Neural crest cell (in vitro differentiated cells): ENCODE measurements around the gene SNX4. TPM values are rescaled to one million over a fixed set of nuclear protein-coding genes. Genes with fewer than 3 reads are reported as not detected.
A peak's percentile ranks its signal among the peaks of the same experiment; 100 is the strongest.
"Not testable (repeated sequence)": the region's sequence is repeated elsewhere in the genome, so short reads cannot be mapped to it uniquely, and the experiment has no call there.

Source experiments
- DNase-seq: peaks from one replicate; pipeline ENCODE4 v3.0.0; 2021; ENCODE audit warnings: low read depth, mixed read lengths, low spot score
- H3K27ac Mint-ChIP-seq: one replicate; pipeline ENCODE4 v1.8.0; 2021; ENCODE audit warnings: mild to moderate bottlenecking, mixed read lengths; ENCODE audit not compliant: unreplicated experiment
- H3K27me3 Mint-ChIP-seq: 2 replicates; pipeline ENCODE4 v1.8.0; 2021; ENCODE audit warnings: low read depth, mild to moderate bottlenecking, mixed read lengths
- H3K36me3 Mint-ChIP-seq: 2 replicates; pipeline ENCODE4 v1.8.0; 2021; ENCODE audit warnings: low read depth, mild to moderate bottlenecking, mixed read lengths
- H3K4me1 Mint-ChIP-seq: 2 replicates; pipeline ENCODE4 v1.8.0; 2021; ENCODE audit warnings: mixed read lengths
- H3K4me3 Mint-ChIP-seq: one replicate; pipeline ENCODE4 v1.8.0; 2021; ENCODE audit warnings: mild to moderate bottlenecking, mixed read lengths
- H3K9me3 Mint-ChIP-seq: 2 replicates; pipeline ENCODE4 v1.8.0; 2021; ENCODE audit warnings: mixed read lengths
- long read RNA-seq: library from polyadenylated mRNA; unstranded; transcript quantifications from one replicate; pipeline ENCODE4 v2.0.0, GENCODE V29; 2020
- total RNA-seq: library from RNA; stranded (reverse); gene quantifications from 2 replicates; pipeline ENCODE4 v1.2.1, GENCODE V29; 2021
- TF ChIP-seq, protein P1 (sequence below): fragments of 200-600 bp; sonication (generic); conservative IDR thresholded peaks from 2 replicates; pipeline ENCODE4 v1.5.0; 2021; ENCODE audit warnings: antibody characterized with exemption, mild to moderate bottlenecking

Gene SNX4
- total RNA-seq = 40.3 and 45.9 TPM in 2 replicates
- long read RNA-seq, transcript SNX4-201 (14 exons, 2,513 nt) = major isoform, 147 of 178 reads
- long read RNA-seq, partial matches to known transcripts = 8 of 178 reads
- long read RNA-seq, other reads (novel, unspliced or antisense) = 19 of 178 reads

DNA sequence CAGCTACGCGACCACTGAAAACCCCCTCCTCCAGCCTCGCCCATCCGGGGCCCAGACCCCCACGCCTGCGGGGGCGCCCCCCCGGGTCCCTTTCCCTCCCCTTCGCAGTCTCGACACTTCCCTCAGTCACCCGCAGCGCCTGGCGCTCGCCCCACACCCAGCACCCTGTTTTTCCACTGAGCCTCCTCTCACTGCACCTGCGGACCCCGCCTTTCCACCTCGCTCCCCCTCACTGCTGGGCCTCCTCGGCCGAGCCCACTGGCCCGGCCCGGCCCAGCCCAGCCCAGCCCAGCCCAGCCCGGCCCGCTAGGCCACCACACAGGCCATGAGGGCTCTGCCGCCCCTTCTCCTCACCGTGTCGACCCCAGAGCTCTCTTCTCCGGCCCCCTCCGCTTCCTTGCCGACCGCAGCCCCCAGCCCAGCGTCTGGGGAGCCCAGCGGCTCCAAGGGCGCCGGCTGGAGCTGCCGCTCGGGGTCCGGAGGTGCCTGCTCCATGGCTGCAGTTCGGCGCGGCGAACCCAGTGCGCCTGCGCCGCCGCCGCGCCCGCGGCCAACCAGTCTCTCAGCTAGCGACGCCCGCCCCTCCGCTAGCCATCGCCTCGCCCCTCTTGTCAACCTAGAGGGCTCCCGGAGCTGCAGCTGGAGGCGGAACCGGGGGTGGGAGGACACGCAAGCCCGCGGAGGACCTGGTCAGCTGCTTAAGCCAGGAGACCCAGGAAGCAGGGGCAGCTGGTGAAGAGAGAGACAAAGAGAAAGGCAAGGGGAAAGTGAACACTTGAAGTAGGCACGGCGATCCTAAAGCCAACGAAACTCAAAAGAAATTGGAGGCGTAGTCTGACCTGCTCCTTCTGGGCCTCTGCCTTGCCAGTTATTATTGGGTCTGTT, at the start of gene SNX4:
Gene SNX4, minus strand, starts transcription at position 525 of the 885 bp plus-strand sequence. Its CDS starts 30 bp downstream, at position 495.
- peak; percentile 82 for DNase-seq
- Mint-ChIP-seq H3K4me1 (peaks cover 26% of the 10 kb centered on the region), H3K9me3 (no peaks in the 10 kb centered on the region), H3K27me3 (no peaks in the 10 kb centered on the region), H3K27ac (peak within 1 kb of the TSS; percentile 88), H3K36me3 (peaks cover 4% of the 10 kb centered on the region), H3K4me3 (peak within 1 kb of the TSS; percentile 97)
- TF ChIP-seq, protein P1, sequence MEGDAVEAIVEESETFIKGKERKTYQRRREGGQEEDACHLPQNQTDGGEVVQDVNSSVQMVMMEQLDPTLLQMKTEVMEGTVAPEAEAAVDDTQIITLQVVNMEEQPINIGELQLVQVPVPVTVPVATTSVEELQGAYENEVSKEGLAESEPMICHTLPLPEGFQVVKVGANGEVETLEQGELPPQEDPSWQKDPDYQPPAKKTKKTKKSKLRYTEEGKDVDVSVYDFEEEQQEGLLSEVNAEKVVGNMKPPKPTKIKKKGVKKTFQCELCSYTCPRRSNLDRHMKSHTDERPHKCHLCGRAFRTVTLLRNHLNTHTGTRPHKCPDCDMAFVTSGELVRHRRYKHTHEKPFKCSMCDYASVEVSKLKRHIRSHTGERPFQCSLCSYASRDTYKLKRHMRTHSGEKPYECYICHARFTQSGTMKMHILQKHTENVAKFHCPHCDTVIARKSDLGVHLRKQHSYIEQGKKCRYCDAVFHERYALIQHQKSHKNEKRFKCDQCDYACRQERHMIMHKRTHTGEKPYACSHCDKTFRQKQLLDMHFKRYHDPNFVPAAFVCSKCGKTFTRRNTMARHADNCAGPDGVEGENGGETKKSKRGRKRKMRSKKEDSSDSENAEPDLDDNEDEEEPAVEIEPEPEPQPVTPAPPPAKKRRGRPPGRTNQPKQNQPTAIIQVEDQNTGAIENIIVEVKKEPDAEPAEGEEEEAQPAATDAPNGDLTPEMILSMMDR = no peak

DNA sequence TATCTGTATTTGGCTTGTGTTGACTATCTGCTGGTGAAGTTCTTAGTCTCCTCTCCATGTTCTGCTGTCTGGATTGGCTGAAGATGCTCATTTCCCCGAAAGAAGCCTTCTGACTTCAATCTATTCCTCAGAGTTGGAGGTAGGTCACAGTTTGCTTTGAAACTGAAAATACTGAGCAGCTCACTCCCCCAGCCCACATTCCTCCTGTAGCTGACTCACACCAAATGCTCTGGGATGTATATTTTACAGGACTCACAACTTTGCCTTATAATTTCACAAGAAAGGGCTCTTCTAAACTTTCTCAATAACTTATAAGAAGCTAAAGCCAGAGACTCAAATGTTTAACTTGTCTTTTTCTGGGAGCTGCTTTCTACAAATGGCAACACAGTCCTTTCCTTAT, 36.3 kb upstream of the SNX4 start:
- H3K4me3 Mint-ChIP-seq = no peak overlapping the region
- H3K4me1 Mint-ChIP-seq = no peaks in the 10 kb centered on the region
- TF ChIP-seq, protein P1 = no peak
- no peaks in the 10 kb centered on the region for H3K9me3 Mint-ChIP-seq
- H3K27ac Mint-ChIP-seq = no peak overlapping the region
- H3K27me3 Mint-ChIP-seq = no peaks in the 10 kb centered on the region
- DNase-seq = no peak
- peaks cover 23% of the 10 kb centered on the region for H3K36me3 Mint-ChIP-seq

DNA sequence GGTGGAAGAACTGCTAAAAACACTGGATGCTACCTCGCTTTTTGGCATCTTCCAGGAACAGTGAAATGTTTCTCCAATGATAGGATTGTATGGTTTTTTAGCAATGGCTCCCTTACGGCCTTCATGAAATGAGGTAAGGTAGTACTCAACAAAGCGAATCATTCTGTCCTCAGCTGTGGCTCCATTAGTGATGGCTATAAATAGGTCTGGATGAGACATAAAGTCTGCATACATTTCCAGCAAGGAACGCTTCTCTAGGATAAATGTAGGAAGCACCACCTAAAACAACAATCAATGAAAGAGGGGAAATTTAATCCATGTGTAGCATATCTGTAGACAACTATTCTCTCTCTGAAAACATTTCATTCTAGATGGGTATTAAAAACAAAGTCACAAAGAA, 32.4 kb upstream of the SNX4 start:
- TF ChIP-seq, protein P1 = no peak
- no peaks in the 10 kb centered on the region for H3K4me1 Mint-ChIP-seq
- H3K9me3 Mint-ChIP-seq = no peaks in the 10 kb centered on the region
- no peaks in the 10 kb centered on the region for H3K27me3 Mint-ChIP-seq
- no peak overlapping the region for H3K27ac Mint-ChIP-seq
- peaks cover 20% of the 10 kb centered on the region for H3K36me3 Mint-ChIP-seq
- DNase-seq = no peak
- no peak overlapping the region for H3K4me3 Mint-ChIP-seq

DNA sequence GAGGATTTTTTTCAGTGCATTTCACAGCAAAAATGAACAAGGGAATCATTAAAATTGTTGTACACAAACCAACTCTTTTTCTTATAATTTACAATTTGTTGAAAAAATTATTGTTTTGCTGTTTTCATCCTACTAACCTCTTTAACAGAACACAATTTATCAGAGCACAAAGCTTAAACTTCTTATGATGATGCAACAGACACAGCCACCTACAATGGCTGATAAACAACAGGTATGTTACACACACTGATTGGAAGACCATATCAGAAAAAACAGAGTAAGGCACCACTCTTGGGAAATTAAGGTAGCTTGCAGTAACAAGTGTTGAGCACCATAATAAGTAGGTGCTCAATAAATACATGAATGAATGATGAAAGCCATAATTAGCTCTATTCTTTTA, 8.9 kb upstream of the SNX4 start:
- Mint-ChIP-seq H3K4me1 (peaks cover 13% of the 10 kb centered on the region), H3K9me3 (no peaks in the 10 kb centered on the region), H3K36me3 (peaks cover 7% of the 10 kb centered on the region), H3K4me3 (no peak overlapping the region), H3K27ac (no peak overlapping the region), H3K27me3 (no peaks in the 10 kb centered on the region)
- TF ChIP-seq, protein P1 = no peak
- DNase-seq = no peak

DNA sequence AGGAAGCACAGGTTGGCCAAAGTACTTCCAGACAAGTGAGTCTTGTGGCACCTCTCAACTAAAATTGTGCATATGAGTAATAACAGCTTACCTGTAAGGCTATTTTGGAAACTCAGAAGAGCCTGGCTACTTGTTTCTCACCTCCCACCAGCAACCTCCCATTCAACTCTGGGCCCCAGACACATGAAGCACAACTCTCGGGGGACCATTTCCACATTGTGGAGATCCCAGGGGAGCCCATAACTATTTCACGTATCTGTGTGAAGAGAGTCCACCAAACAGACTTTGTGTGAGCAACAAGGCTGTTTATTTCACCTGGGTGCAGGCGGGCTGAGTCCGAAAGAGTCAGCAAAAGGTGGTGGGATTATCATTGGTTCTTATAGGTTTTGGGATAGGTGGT, 5.2 kb upstream of the SNX4 start:
- H3K36me3 Mint-ChIP-seq = peaks cover 6% of the 10 kb centered on the region
- H3K27me3 Mint-ChIP-seq = no peaks in the 10 kb centered on the region
- H3K4me3 Mint-ChIP-seq = no peak overlapping the region
- TF ChIP-seq, protein P1 = no peak
- no peaks in the 10 kb centered on the region for H3K9me3 Mint-ChIP-seq
- peaks cover 11% of the 10 kb centered on the region for H3K4me1 Mint-ChIP-seq
- DNase-seq = no peak
- H3K27ac Mint-ChIP-seq = no peak overlapping the region

DNA sequence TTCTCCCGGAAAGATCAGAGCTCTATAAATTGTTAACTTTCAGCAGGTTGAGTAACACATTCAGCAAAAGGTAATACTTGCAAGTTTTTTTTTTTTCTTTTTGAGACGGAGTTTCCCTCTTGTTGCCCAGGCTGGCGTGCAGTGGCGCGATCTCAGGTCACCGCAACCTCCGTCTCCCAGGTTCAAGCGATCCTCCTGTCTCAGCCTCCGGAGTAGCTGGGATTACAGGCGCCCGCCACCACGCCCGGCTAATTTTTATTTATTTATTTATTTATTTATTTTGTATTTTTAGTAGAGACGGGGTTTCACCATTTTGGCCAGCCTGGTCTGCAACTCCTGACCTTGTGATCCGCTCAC, 539 bp upstream of the SNX4 start:
- Mint-ChIP-seq H3K4me3 (peak overlapping the region; percentile 97), H3K4me1 (peaks cover 26% of the 10 kb centered on the region), H3K27ac (peak overlapping the region; percentile 88)
- H3K9me3 Mint-ChIP-seq, H3K36me3 Mint-ChIP-seq, DNase-seq, H3K27me3 Mint-ChIP-seq: not testable (repeated sequence)
